Osteocyte (in vitro differentiated cells): ENCODE results near the gene BCR. TPM values are rescaled to one million over a fixed set of nuclear protein-coding genes. Genes with fewer than 3 reads are reported as not detected.

Source experiments
- DNase-seq: peaks from one replicate; pipeline ENCODE4 v3.0.0; 2021; ENCODE audit warnings: mixed read lengths; ENCODE audit not compliant: unreplicated experiment; ENCODE audit errors: extremely low spot score
- H3K27ac Mint-ChIP-seq: one replicate; pipeline ENCODE4 v1.8.0; 2021; ENCODE audit warnings: mild to moderate bottlenecking, mixed read lengths; ENCODE audit not compliant: unreplicated experiment
- H3K27me3 Mint-ChIP-seq: one replicate; pipeline ENCODE4 v1.8.0; 2021; ENCODE audit warnings: mixed read lengths; ENCODE audit not compliant: unreplicated experiment
- H3K36me3 Mint-ChIP-seq: one replicate; pipeline ENCODE4 v1.8.0; 2021; ENCODE audit warnings: mixed read lengths; ENCODE audit not compliant: unreplicated experiment
- H3K4me1 Mint-ChIP-seq: one replicate; pipeline ENCODE4 v1.8.0; 2021; ENCODE audit warnings: mixed read lengths; ENCODE audit not compliant: unreplicated experiment
- H3K4me3 Mint-ChIP-seq: one replicate; pipeline ENCODE4 v1.8.0; 2021; ENCODE audit warnings: mild to moderate bottlenecking, moderate library complexity, mixed read lengths; ENCODE audit not compliant: unreplicated experiment
- H3K9me3 Mint-ChIP-seq: one replicate; pipeline ENCODE4 v1.8.0; 2021; ENCODE audit warnings: mixed read lengths; ENCODE audit not compliant: unreplicated experiment
- CTCF ChIP-seq: fragments of 200-600 bp; sonication (generic); IDR thresholded peaks from 2 replicates; pipeline ENCODE4 v1.5.0; 2021; ENCODE audit warnings: antibody characterized with exemption, mild to moderate bottlenecking, moderate library complexity
- total RNA-seq: library from RNA; stranded (reverse); gene quantifications from 2 replicates; pipeline ENCODE4 v1.2.1, GENCODE V29; 2021

The BCR gene
- total RNA-seq, 1 donor from 2014 or later = 35.3 TPM

- H3K9me3 Mint-ChIP-seq = no peaks in the 10 kb centered on the region
- H3K4me1 Mint-ChIP-seq = peaks cover 23% of the 10 kb centered on the region
- DNase-seq = no peak
- H3K4me3 Mint-ChIP-seq = no peak overlapping the region
- H3K27ac Mint-ChIP-seq = no peak overlapping the region
- no peaks in the 10 kb centered on the region for H3K27me3 Mint-ChIP-seq
- no peak for TF ChIP-seq CTCF
- peaks cover 7% of the 10 kb centered on the region for H3K36me3 Mint-ChIP-seq
These were observed 102.7 kb downstream of the BCR start for GRCh38 chr22:23282986-23283385.

- Mint-ChIP-seq H3K4me3 (no peak overlapping the region), H3K36me3 (peaks cover 7% of the 10 kb centered on the region), H3K9me3 (no peaks in the 10 kb centered on the region), H3K4me1 (peaks cover 23% of the 10 kb centered on the region), H3K27me3 (no peaks in the 10 kb centered on the region), H3K27ac (no peak overlapping the region)
- TF ChIP-seq CTCF = no peak
- DNase-seq = no peak
These were observed 103.5 kb downstream of the BCR start for GRCh38 chr22:23283591-23284503.

- Mint-ChIP-seq H3K27me3 (no peaks in the 10 kb centered on the region), H3K4me1 (peaks cover 23% of the 10 kb centered on the region), H3K27ac (no peak overlapping the region), H3K36me3 (peaks cover 7% of the 10 kb centered on the region), H3K4me3 (no peak overlapping the region), H3K9me3 (no peaks in the 10 kb centered on the region)
- no peak for DNase-seq
- TF ChIP-seq CTCF = no peak
These were observed 104.3 kb downstream of the BCR start for GRCh38 chr22:23284504-23285033.

- H3K27me3 Mint-ChIP-seq = no peaks in the 10 kb centered on the region
- DNase-seq = no peak
- H3K27ac Mint-ChIP-seq = no peak overlapping the region
- TF ChIP-seq CTCF = no peak
- no peak overlapping the region for H3K4me3 Mint-ChIP-seq
- H3K36me3 Mint-ChIP-seq = peaks cover 9% of the 10 kb centered on the region
- H3K4me1 Mint-ChIP-seq = peaks cover 29% of the 10 kb centered on the region
- no peaks in the 10 kb centered on the region for H3K9me3 Mint-ChIP-seq
These were observed 104.9 kb downstream of the BCR start for GRCh38 chr22:23285236-23285635.

- DNase-seq = no peak
- H3K4me1 Mint-ChIP-seq = peaks cover 28% of the 10 kb centered on the region
- H3K36me3 Mint-ChIP-seq = peaks cover 9% of the 10 kb centered on the region
- H3K4me3 Mint-ChIP-seq = no peak overlapping the region
- no peak for TF ChIP-seq CTCF
- H3K27me3 Mint-ChIP-seq = no peaks in the 10 kb centered on the region
- H3K9me3 Mint-ChIP-seq = no peaks in the 10 kb centered on the region
- H3K27ac Mint-ChIP-seq = no peak overlapping the region
These were observed 105.4 kb downstream of the BCR start for GRCh38 chr22:23285734-23286133.
